ENCODE data around the gene ABR.
A peak's percentile ranks its signal among the peaks of the same experiment; 100 is the strongest.
"Not testable (repeated sequence)": the region's sequence is repeated elsewhere in the genome, so short reads cannot be mapped to it uniquely, and the experiment has no call there.

ABR gene

GRCh38 chr17:1156864-1157263, 22.9 kb downstream of the ABR start:
- Histone ChIP-seq H3K27ac (no peak overlapping the region), H3K4me3 (no peak overlapping the region)

- Histone ChIP-seq H3K4me3 (no peak overlapping the region), H3K27ac (no peak overlapping the region)
Measured at GRCh38 chr17:1154704-1155103, 25.1 kb downstream of the ABR start.

GRCh38 chr17:1153795-1154546, 25.8 kb downstream of the ABR start:
- Histone ChIP-seq H3K27ac (no peak overlapping the region), H3K4me3 (no peak overlapping the region)

GRCh38 chr17:1152582-1152981, 27.2 kb downstream of the ABR start:
- H3K27ac ChIP-seq, H3K4me3 ChIP-seq: not testable (repeated sequence)

- Histone ChIP-seq H3K4me3 (no peak overlapping the region), H3K27ac (no peak overlapping the region)
Measured at GRCh38 chr17:1150863-1151600, 28.7 kb downstream of the ABR start.

- H3K4me3 ChIP-seq = no peak overlapping the region
- no peak overlapping the region for H3K27ac ChIP-seq
Measured at GRCh38 chr17:1149869-1150268, 29.9 kb downstream of the ABR start.

- Histone ChIP-seq H3K27ac (no peak overlapping the region), H3K4me3 (no peak overlapping the region)
Measured at GRCh38 chr17:1147664-1148063, 32.1 kb downstream of the ABR start.

GRCh38 chr17:1146561-1147265, 33.1 kb downstream of the ABR start:
- Histone ChIP-seq H3K4me3 (no peak overlapping the region), H3K27ac (no peak overlapping the region)

- H3K27ac ChIP-seq = no peak overlapping the region
Measured at GRCh38 chr17:1145311-1145986, 34.3 kb downstream of the ABR start.

GRCh38 chr17:1144162-1144561, 35.6 kb downstream of the ABR start:
- Histone ChIP-seq H3K27ac (no peak overlapping the region), H3K4me3 (no peak overlapping the region)

More at GRCh38 chr17:1145311-1145986, 34.3 kb downstream of the ABR start:
- H3K4me3 ChIP-seq = no peak overlapping the region

- no peak overlapping the region for H3K4me3 ChIP-seq
- no peak overlapping the region for H3K27ac ChIP-seq
Measured at GRCh38 chr17:1143573-1143972, 36.2 kb downstream of the ABR start.

GRCh38 chr17:1142561-1142971, 37.2 kb downstream of the ABR start:
- H3K27ac ChIP-seq = peak overlapping the region in 1 of 21 experiments; percentile 18
- no peak overlapping the region for H3K4me3 ChIP-seq

- no peak overlapping the region for H3K4me3 ChIP-seq
Measured at GRCh38 chr17:1137465-1137894, 42.3 kb downstream of the ABR start.

GRCh38 chr17:1136748-1137147, 43.0 kb downstream of the ABR start:
- Histone ChIP-seq H3K27ac (no peak overlapping the region), H3K4me3 (no peak overlapping the region)

More at GRCh38 chr17:1137465-1137894, 42.3 kb downstream of the ABR start:
- H3K27ac ChIP-seq = no peak overlapping the region

- no peak overlapping the region for H3K27ac ChIP-seq
- no peak overlapping the region for H3K4me3 ChIP-seq
Measured at GRCh38 chr17:1134634-1135324, 45.0 kb downstream of the ABR start.

- Histone ChIP-seq H3K27ac (no peak overlapping the region), H3K4me3 (no peak overlapping the region)
Measured at GRCh38 chr17:1130191-1130590, 49.6 kb downstream of the ABR start.

GRCh38 chr17:1128463-1128862, 51.3 kb downstream of the ABR start:
- not testable (repeated sequence) for H3K27ac ChIP-seq, H3K4me3 ChIP-seq

- no peak overlapping the region for H3K4me3 ChIP-seq
- H3K27ac ChIP-seq = no peak overlapping the region
Measured at GRCh38 chr17:1126801-1127550, 52.8 kb downstream of the ABR start.
